Measurements from ENCODE around the gene SMG9.

The SMG9 gene

GRCh38 chr19:43748685-43749084 lies 6.1 kb downstream of the SMG9 start:
- Histone ChIP-seq H3K4me1 (ENCODE audit: control insufficient read depth, insufficient read depth, low read length) (no peaks in the 10 kb centered on the region), H3K9ac (ENCODE audit: low read depth, low read length) (no peak overlapping the region), H3K9me3 (ENCODE audit: control insufficient read depth, insufficient read depth, low read length) (no peaks in the 10 kb centered on the region), H3K36me3 (ENCODE audit: control insufficient read depth, insufficient read depth, low read length) (peaks cover 12% of the 10 kb centered on the region), H3K27me3 (ENCODE audit: control insufficient read depth, insufficient read depth, low read length) (no peaks in the 10 kb centered on the region), H3K4me3 (ENCODE audit: low read depth, low read length) (no peak overlapping the region)

GRCh38 chr19:43748205-43748594 lies 6.6 kb downstream of the SMG9 start:
- H3K9ac ChIP-seq (ENCODE audit: low read depth, low read length) = no peak overlapping the region

GRCh38 chr19:43747557-43748204 lies 7.1 kb downstream of the SMG9 start:
- H3K9me3 ChIP-seq (ENCODE audit: control insufficient read depth, insufficient read depth, low read length) = no peaks in the 10 kb centered on the region
- H3K4me3 ChIP-seq (ENCODE audit: low read depth, low read length) = no peak overlapping the region
- H3K4me1 ChIP-seq (ENCODE audit: control insufficient read depth, insufficient read depth, low read length) = no peaks in the 10 kb centered on the region
- H3K9ac ChIP-seq (ENCODE audit: low read depth, low read length) = no peak overlapping the region
- H3K27me3 ChIP-seq (ENCODE audit: control insufficient read depth, insufficient read depth, low read length) = no peaks in the 10 kb centered on the region
- peaks cover 12% of the 10 kb centered on the region for H3K36me3 ChIP-seq (ENCODE audit: control insufficient read depth, insufficient read depth, low read length)

More at GRCh38 chr19:43748205-43748594, 6.6 kb downstream of the SMG9 start:
- peaks cover 12% of the 10 kb centered on the region for H3K36me3 ChIP-seq (ENCODE audit: control insufficient read depth, insufficient read depth, low read length)
- H3K9me3 ChIP-seq (ENCODE audit: control insufficient read depth, insufficient read depth, low read length) = no peaks in the 10 kb centered on the region
- H3K27me3 ChIP-seq (ENCODE audit: control insufficient read depth, insufficient read depth, low read length) = no peaks in the 10 kb centered on the region
- H3K4me3 ChIP-seq (ENCODE audit: low read depth, low read length) = no peak overlapping the region
- H3K4me1 ChIP-seq (ENCODE audit: control insufficient read depth, insufficient read depth, low read length) = no peaks in the 10 kb centered on the region

GRCh38 chr19:43743059-43743458 lies 11.7 kb downstream of the SMG9 start:
- H3K9ac ChIP-seq (ENCODE audit: low read depth, low read length) = no peak overlapping the region
- H3K27me3 ChIP-seq (ENCODE audit: control insufficient read depth, insufficient read depth, low read length) = no peaks in the 10 kb centered on the region
- no peak overlapping the region for H3K4me3 ChIP-seq (ENCODE audit: low read depth, low read length)
- H3K4me1 ChIP-seq (ENCODE audit: control insufficient read depth, insufficient read depth, low read length) = no peaks in the 10 kb centered on the region
- H3K9me3 ChIP-seq (ENCODE audit: control insufficient read depth, insufficient read depth, low read length) = no peaks in the 10 kb centered on the region
- H3K36me3 ChIP-seq (ENCODE audit: control insufficient read depth, insufficient read depth, low read length) = peaks cover 31% of the 10 kb centered on the region

- Histone ChIP-seq H3K27me3 (ENCODE audit: control insufficient read depth, insufficient read depth, low read length) (no peaks in the 10 kb centered on the region), H3K4me1 (ENCODE audit: control insufficient read depth, insufficient read depth, low read length) (no peaks in the 10 kb centered on the region), H3K36me3 (ENCODE audit: control insufficient read depth, insufficient read depth, low read length) (peaks cover 35% of the 10 kb centered on the region), H3K9me3 (ENCODE audit: control insufficient read depth, insufficient read depth, low read length) (no peaks in the 10 kb centered on the region), H3K4me3 (ENCODE audit: low read depth, low read length) (no peak overlapping the region), H3K9ac (ENCODE audit: low read depth, low read length) (no peak overlapping the region)
Observed at GRCh38 chr19:43741075-43741825, 13.5 kb downstream of the SMG9 start.

GRCh38 chr19:43739439-43740235 lies 15.1 kb downstream of the SMG9 start:
- Histone ChIP-seq H3K4me1 (ENCODE audit: control insufficient read depth, insufficient read depth, low read length) (no peaks in the 10 kb centered on the region), H3K9ac (ENCODE audit: low read depth, low read length) (no peak overlapping the region), H3K9me3 (ENCODE audit: control insufficient read depth, insufficient read depth, low read length) (no peaks in the 10 kb centered on the region), H3K36me3 (ENCODE audit: control insufficient read depth, insufficient read depth, low read length) (peaks cover 31% of the 10 kb centered on the region), H3K4me3 (ENCODE audit: low read depth, low read length) (no peak overlapping the region), H3K27me3 (ENCODE audit: control insufficient read depth, insufficient read depth, low read length) (no peaks in the 10 kb centered on the region)

GRCh38 chr19:43738780-43739211 lies 16.0 kb downstream of the SMG9 start:
- Histone ChIP-seq H3K36me3 (ENCODE audit: control insufficient read depth, insufficient read depth, low read length) (peaks cover 36% of the 10 kb centered on the region), H3K4me1 (ENCODE audit: control insufficient read depth, insufficient read depth, low read length) (no peaks in the 10 kb centered on the region)

GRCh38 chr19:43735957-43736356 lies 18.8 kb downstream of the SMG9 start:
- Histone ChIP-seq H3K27me3 (ENCODE audit: control insufficient read depth, insufficient read depth, low read length) (no peaks in the 10 kb centered on the region), H3K9me3 (ENCODE audit: control insufficient read depth, insufficient read depth, low read length) (no peaks in the 10 kb centered on the region), H3K9ac (ENCODE audit: low read depth, low read length) (no peak overlapping the region), H3K4me3 (ENCODE audit: low read depth, low read length) (no peak overlapping the region), H3K36me3 (ENCODE audit: control insufficient read depth, insufficient read depth, low read length) (peaks cover 42% of the 10 kb centered on the region), H3K4me1 (ENCODE audit: control insufficient read depth, insufficient read depth, low read length) (no peaks in the 10 kb centered on the region)

More at GRCh38 chr19:43738780-43739211, 16.0 kb downstream of the SMG9 start:
- Histone ChIP-seq H3K4me3 (ENCODE audit: low read depth, low read length) (no peak overlapping the region), H3K27me3 (ENCODE audit: control insufficient read depth, insufficient read depth, low read length) (no peaks in the 10 kb centered on the region), H3K9me3 (ENCODE audit: control insufficient read depth, insufficient read depth, low read length) (no peaks in the 10 kb centered on the region), H3K9ac (ENCODE audit: low read depth, low read length) (no peak overlapping the region)

GRCh38 chr19:43735013-43735412 lies 19.7 kb downstream of the SMG9 start:
- H3K36me3 ChIP-seq (ENCODE audit: control insufficient read depth, insufficient read depth, low read length) = peaks cover 38% of the 10 kb centered on the region
- H3K27me3 ChIP-seq (ENCODE audit: control insufficient read depth, insufficient read depth, low read length) = no peaks in the 10 kb centered on the region
- no peak overlapping the region for H3K4me3 ChIP-seq (ENCODE audit: low read depth, low read length)
- H3K4me1 ChIP-seq (ENCODE audit: control insufficient read depth, insufficient read depth, low read length) = no peaks in the 10 kb centered on the region
- H3K9ac ChIP-seq (ENCODE audit: low read depth, low read length) = no peak overlapping the region
- H3K9me3 ChIP-seq (ENCODE audit: control insufficient read depth, insufficient read depth, low read length) = no peaks in the 10 kb centered on the region

GRCh38 chr19:43731846-43732245 lies 22.9 kb downstream of the SMG9 start:
- no peak overlapping the region for H3K9ac ChIP-seq (ENCODE audit: low read depth, low read length)
- H3K4me1 ChIP-seq (ENCODE audit: control insufficient read depth, insufficient read depth, low read length) = no peaks in the 10 kb centered on the region
- no peaks in the 10 kb centered on the region for H3K27me3 ChIP-seq (ENCODE audit: control insufficient read depth, insufficient read depth, low read length)
- H3K36me3 ChIP-seq (ENCODE audit: control insufficient read depth, insufficient read depth, low read length) = peaks cover 28% of the 10 kb centered on the region
- H3K9me3 ChIP-seq (ENCODE audit: control insufficient read depth, insufficient read depth, low read length) = no peaks in the 10 kb centered on the region
- no peak overlapping the region for H3K4me3 ChIP-seq (ENCODE audit: low read depth, low read length)

GRCh38 chr19:43731346-43731745 lies 23.4 kb downstream of the SMG9 start:
- H3K36me3 ChIP-seq (ENCODE audit: control insufficient read depth, insufficient read depth, low read length) = peaks cover 28% of the 10 kb centered on the region
- H3K4me3 ChIP-seq (ENCODE audit: low read depth, low read length) = no peak overlapping the region
- no peaks in the 10 kb centered on the region for H3K4me1 ChIP-seq (ENCODE audit: control insufficient read depth, insufficient read depth, low read length)
- H3K27me3 ChIP-seq (ENCODE audit: control insufficient read depth, insufficient read depth, low read length) = no peaks in the 10 kb centered on the region
- no peaks in the 10 kb centered on the region for H3K9me3 ChIP-seq (ENCODE audit: control insufficient read depth, insufficient read depth, low read length)
- H3K9ac ChIP-seq (ENCODE audit: low read depth, low read length) = no peak overlapping the region

Measured in iPS-15b (cell line).